ENCODE results near the gene KCNJ10.

Gene KCNJ10

DNA sequence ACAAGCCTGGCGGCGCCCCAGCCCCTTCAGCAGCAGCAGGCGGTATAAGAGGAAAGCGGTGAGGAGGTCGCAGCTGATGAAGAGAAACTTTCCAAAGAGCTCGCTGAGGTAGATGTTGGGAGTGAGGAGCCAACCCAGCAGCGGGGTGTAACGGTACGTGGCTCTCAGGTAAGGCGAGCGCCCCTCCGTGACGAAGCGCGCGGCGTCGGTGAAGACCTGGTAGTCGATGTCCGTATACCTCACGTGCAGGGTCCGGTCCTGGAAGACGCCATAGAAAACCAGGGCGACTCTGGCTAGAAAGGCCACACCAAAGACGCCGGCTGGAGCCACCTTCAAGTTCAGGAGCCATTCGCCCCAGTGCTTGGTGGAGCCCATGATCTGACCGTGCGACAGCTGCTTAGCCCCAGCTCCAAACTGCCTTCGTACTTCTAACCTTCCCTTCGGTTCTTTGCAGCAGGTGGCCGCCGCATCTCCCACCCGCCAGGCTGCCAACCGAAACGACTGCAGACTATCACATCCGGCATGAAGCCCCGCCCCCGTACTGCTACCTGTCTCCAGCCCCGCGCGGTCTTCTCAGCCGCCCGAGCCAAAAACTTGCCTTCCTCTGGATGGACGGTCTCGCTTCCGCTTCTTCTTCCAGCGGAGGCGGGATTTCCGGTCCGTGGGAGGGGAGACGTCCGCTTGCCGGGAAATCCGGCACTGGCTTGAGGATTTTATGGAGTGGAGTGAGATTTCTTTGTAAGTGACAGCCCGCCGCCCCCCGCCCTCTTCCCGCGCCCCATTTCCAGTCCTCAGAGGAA, 38.4 kb downstream of the KCNJ10 start, which contains the start of gene PIGM (continued):
- TF ChIP-seq, protein P1, sequence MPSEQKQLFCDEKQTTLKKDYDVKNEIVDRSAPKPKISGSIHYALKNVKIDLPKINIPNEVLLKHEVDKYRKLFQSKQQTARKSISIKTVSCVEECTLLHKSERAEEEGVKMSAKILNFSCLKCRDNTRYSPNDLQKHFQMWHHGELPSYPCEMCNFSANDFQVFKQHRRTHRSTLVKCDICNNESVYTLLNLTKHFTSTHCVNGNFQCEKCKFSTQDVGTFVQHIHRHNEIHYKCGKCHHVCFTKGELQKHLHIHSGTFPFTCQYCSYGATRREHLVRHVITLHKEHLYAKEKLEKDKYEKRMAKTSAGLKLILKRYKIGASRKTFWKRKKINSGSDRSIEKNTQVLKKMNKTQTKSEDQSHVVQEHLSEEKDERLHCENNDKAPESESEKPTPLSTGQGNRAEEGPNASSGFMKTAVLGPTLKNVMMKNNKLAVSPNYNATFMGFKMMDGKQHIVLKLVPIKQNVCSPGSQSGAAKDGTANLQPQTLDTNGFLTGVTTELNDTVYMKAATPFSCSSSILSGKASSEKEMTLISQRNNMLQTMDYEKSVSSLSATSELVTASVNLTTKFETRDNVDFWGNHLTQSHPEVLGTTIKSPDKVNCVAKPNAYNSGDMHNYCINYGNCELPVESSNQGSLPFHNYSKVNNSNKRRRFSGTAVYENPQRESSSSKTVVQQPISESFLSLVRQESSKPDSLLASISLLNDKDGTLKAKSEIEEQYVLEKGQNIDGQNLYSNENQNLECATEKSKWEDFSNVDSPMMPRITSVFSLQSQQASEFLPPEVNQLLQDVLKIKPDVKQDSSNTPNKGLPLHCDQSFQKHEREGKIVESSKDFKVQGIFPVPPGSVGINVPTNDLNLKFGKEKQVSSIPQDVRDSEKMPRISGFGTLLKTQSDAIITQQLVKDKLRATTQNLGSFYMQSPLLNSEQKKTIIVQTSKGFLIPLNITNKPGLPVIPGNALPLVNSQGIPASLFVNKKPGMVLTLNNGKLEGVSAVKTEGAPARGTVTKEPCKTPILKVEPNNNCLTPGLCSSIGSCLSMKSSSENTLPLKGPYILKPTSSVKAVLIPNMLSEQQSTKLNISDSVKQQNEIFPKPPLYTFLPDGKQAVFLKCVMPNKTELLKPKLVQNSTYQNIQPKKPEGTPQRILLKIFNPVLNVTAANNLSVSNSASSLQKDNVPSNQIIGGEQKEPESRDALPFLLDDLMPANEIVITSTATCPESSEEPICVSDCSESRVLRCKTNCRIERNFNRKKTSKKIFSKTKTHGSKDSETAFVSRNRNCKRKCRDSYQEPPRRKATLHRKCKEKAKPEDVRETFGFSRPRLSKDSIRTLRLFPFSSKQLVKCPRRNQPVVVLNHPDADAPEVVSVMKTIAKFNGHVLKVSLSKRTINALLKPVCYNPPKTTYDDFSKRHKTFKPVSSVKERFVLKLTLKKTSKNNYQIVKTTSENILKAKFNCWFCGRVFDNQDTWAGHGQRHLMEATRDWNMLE (tag by site-specific recombination; conservative IDR thresholded peaks at IDR 0.05; ENCODE audit: low read depth), result peak; percentile 83
- no peak; the same call in 1 of the 2 replicates for TF ChIP-seq SP7 (tag by site-specific recombination; IDR thresholded peaks at IDR 0.05)
- peak; percentile 63; the same call in 1 of the 2 replicates for TF ChIP-seq ZNF561 (tag by site-specific recombination; IDR thresholded peaks at IDR 0.05; ENCODE audit: borderline replicate concordance)
- TF ChIP-seq ZNF266 (tag by site-specific recombination; IDR thresholded peaks at IDR 0.05; ENCODE audit: low read depth), result no peak
- TF ChIP-seq ZNF302 (tag by site-specific recombination; IDR thresholded peaks at IDR 0.05; ENCODE audit: low read depth), result no peak
- no peak for TF ChIP-seq GFI1B (tag by site-specific recombination; IDR thresholded peaks at IDR 0.05)
- TF ChIP-seq ZNF514 (tag by site-specific recombination; IDR thresholded peaks at IDR 0.05), result no peak
- TF ChIP-seq ZNF670 (tag by site-specific recombination; IDR thresholded peaks at IDR 0.05; ENCODE audit: low read depth), result no peak
- TF ChIP-seq ZNF121 (tag by site-specific recombination; IDR thresholded peaks at IDR 0.05), result no peak
- TF ChIP-seq ZNF677 (tag by site-specific recombination; IDR thresholded peaks at IDR 0.05), result no peak
- no peak for TF ChIP-seq ZNF138 (tag by site-specific recombination; IDR thresholded peaks at IDR 0.05; ENCODE audit: borderline replicate concordance)
- TF ChIP-seq ZNF112 (tag by site-specific recombination; IDR thresholded peaks at IDR 0.05), result no peak
- peak; percentile 38; the same call in 1 of the 2 replicates for TF ChIP-seq ZNF76 (tag by site-specific recombination; IDR thresholded peaks at IDR 0.05; ENCODE audit: borderline replicate concordance, low read depth)
- no peak for TF ChIP-seq ZNF19 (tag by site-specific recombination; IDR thresholded peaks at IDR 0.05; ENCODE audit: low read depth)
- no peak for TF ChIP-seq ZNF473 (tag by site-specific recombination; IDR thresholded peaks at IDR 0.05)
- TF ChIP-seq, protein P2, sequence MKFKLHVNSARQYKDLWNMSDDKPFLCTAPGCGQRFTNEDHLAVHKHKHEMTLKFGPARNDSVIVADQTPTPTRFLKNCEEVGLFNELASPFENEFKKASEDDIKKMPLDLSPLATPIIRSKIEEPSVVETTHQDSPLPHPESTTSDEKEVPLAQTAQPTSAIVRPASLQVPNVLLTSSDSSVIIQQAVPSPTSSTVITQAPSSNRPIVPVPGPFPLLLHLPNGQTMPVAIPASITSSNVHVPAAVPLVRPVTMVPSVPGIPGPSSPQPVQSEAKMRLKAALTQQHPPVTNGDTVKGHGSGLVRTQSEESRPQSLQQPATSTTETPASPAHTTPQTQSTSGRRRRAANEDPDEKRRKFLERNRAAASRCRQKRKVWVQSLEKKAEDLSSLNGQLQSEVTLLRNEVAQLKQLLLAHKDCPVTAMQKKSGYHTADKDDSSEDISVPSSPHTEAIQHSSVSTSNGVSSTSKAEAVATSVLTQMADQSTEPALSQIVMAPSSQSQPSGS (tag by site-specific recombination; IDR thresholded peaks at IDR 0.05; ENCODE audit: low read depth), result no peak
- no peak for TF ChIP-seq HOXC10 (CRISPR knock-in tag; IDR thresholded peaks at IDR 0.05)
- TF ChIP-seq, protein P3, sequence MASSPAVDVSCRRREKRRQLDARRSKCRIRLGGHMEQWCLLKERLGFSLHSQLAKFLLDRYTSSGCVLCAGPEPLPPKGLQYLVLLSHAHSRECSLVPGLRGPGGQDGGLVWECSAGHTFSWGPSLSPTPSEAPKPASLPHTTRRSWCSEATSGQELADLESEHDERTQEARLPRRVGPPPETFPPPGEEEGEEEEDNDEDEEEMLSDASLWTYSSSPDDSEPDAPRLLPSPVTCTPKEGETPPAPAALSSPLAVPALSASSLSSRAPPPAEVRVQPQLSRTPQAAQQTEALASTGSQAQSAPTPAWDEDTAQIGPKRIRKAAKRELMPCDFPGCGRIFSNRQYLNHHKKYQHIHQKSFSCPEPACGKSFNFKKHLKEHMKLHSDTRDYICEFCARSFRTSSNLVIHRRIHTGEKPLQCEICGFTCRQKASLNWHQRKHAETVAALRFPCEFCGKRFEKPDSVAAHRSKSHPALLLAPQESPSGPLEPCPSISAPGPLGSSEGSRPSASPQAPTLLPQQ (tag by site-specific recombination; IDR thresholded peaks at IDR 0.05), result no peak
- TF ChIP-seq, protein P4, sequence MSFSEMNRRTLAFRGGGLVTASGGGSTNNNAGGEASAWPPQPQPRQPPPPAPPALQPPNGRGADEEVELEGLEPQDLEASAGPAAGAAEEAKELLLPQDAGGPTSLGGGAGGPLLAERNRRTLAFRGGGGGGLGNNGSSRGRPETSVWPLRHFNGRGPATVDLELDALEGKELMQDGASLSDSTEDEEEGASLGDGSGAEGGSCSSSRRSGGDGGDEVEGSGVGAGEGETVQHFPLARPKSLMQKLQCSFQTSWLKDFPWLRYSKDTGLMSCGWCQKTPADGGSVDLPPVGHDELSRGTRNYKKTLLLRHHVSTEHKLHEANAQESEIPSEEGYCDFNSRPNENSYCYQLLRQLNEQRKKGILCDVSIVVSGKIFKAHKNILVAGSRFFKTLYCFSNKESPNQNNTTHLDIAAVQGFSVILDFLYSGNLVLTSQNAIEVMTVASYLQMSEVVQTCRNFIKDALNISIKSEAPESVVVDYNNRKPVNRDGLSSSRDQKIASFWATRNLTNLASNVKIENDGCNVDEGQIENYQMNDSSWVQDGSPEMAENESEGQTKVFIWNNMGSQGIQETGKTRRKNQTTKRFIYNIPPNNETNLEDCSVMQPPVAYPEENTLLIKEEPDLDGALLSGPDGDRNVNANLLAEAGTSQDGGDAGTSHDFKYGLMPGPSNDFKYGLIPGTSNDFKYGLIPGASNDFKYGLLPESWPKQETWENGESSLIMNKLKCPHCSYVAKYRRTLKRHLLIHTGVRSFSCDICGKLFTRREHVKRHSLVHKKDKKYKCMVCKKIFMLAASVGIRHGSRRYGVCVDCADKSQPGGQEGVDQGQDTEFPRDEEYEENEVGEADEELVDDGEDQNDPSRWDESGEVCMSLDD (tag by site-specific recombination; IDR thresholded peaks at IDR 0.05), result no peak
- TF ChIP-seq, protein P5, sequence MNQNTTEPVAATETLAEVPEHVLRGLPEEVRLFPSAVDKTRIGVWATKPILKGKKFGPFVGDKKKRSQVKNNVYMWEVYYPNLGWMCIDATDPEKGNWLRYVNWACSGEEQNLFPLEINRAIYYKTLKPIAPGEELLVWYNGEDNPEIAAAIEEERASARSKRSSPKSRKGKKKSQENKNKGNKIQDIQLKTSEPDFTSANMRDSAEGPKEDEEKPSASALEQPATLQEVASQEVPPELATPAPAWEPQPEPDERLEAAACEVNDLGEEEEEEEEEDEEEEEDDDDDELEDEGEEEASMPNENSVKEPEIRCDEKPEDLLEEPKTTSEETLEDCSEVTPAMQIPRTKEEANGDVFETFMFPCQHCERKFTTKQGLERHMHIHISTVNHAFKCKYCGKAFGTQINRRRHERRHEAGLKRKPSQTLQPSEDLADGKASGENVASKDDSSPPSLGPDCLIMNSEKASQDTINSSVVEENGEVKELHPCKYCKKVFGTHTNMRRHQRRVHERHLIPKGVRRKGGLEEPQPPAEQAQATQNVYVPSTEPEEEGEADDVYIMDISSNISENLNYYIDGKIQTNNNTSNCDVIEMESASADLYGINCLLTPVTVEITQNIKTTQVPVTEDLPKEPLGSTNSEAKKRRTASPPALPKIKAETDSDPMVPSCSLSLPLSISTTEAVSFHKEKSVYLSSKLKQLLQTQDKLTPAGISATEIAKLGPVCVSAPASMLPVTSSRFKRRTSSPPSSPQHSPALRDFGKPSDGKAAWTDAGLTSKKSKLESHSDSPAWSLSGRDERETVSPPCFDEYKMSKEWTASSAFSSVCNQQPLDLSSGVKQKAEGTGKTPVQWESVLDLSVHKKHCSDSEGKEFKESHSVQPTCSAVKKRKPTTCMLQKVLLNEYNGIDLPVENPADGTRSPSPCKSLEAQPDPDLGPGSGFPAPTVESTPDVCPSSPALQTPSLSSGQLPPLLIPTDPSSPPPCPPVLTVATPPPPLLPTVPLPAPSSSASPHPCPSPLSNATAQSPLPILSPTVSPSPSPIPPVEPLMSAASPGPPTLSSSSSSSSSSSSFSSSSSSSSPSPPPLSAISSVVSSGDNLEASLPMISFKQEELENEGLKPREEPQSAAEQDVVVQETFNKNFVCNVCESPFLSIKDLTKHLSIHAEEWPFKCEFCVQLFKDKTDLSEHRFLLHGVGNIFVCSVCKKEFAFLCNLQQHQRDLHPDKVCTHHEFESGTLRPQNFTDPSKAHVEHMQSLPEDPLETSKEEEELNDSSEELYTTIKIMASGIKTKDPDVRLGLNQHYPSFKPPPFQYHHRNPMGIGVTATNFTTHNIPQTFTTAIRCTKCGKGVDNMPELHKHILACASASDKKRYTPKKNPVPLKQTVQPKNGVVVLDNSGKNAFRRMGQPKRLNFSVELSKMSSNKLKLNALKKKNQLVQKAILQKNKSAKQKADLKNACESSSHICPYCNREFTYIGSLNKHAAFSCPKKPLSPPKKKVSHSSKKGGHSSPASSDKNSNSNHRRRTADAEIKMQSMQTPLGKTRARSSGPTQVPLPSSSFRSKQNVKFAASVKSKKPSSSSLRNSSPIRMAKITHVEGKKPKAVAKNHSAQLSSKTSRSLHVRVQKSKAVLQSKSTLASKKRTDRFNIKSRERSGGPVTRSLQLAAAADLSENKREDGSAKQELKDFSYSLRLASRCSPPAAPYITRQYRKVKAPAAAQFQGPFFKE (tag by site-specific recombination; IDR thresholded peaks at IDR 0.05; ENCODE audit: borderline replicate concordance), result no peak
- TF ChIP-seq ZFP41 (tag by site-specific recombination; IDR thresholded peaks at IDR 0.05; ENCODE audit: borderline replicate concordance), result no peak
- peak; percentile 45; the same call in 1 of the 2 replicates for TF ChIP-seq ZNF391 (tag by site-specific recombination; IDR thresholded peaks at IDR 0.05; ENCODE audit: borderline replicate concordance, low read depth)
